HG02885 (cell line): ENCODE results near the gene IGFN1.
A peak's percentile ranks its signal among the peaks of the same experiment; 100 is the strongest.

ENCODE experiments used
- ATAC-seq: cut with Tn5 transposase; IDR thresholded peaks from one replicate; pipeline ENCODE4 v1.9.1; 2021; ENCODE audit warnings: mild to moderate bottlenecking; ENCODE audit not compliant: unreplicated experiment, poor library complexity

IGFN1 gene

GRCh38 chr1:201190624-201191051 lies at the start of gene IGFN1:
Gene IGFN1, plus strand, starts transcription at chr1:201190824. Its CDS starts 2,470 bp downstream, at chr1:201193294.
- no peak for ATAC-seq

GRCh38 chr1:201140941-201141260 lies 49.7 kb upstream of the IGFN1 start:
- no peak for ATAC-seq

- ATAC-seq = no peak
Measured at GRCh38 chr1:201141418-201141817, 49.2 kb upstream of the IGFN1 start.

DNA sequence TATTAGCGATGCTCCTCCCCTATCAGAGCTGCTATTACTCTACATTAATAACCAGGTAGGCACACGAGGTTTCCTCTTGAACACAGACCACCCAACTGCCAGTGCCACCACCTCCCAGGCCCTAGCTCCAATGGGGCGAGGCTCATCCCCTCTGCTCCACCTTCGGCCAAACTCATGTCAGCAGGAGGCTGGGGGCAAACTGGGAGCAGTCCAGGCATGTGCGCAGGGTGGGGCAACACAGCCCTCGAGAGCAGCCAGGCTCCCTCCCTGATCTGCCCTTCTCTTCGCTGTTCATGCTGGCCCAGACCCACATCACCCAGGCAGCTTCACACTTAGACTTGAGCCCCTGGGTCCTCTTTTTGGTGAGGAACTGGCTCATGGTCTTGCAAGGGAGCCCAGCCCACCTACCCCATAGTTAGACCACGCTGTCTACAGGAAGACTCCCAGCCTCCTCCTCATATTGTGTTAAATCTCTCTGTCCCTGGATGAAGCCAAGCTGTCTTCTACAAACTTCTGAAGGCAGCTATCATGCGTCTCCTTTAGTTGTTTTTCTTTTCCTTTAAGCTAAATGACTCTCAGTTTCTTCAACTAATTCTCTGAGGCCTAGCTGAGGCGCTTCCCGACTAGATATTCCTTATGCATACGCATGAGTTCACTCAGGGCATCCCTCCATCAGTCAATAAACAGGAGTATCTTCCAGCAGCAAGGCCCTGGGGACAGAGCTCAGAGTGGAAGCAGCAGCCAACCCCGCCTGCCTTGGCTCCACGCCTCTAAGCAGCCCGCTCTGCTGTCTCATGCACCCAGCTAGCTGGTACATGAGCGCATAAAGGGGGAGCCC lies 48.4 kb upstream of the IGFN1 start:
- ATAC-seq = no peak

DNA sequence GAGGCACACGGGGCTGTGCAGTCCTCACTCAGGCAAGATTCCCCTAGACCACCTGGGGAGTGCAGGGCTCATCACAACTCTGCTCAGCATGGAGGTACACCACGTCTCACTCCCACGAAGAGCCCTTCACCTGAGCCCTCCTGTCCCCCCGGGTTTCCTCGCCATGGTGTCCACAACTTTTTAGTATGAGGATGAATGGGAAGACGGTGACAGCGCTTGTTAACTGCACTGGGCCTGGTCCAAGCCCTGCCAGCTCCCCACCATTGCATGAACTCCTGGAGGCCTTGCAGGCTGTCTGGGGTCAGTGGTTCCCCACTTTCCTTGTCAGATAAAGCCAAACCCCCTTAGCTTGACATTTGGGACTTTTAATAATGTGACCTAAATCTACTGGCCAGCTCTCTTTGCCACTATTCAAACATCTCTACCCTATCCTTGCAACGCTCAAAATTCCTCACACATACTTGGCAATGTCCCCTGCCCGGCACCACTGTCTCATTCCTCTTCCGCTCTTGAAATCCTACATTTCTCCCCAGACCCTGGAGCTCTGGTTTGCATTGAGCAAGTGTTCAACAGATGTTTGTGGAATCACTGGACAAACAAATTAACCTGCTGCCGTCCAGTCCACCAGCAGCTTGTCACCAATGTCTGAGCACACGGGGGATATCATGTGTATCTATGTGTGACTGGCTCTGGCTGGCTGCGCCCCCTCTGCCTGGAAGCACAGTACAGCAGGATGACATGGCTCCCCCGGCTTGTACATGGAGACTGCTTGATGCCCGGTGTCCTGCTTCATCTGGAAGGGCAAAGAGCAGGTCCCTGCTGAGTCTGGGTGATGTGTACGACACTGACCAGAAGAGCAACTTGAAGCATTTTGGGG lies 47.5 kb upstream of the IGFN1 start:
- no peak for ATAC-seq

DNA sequence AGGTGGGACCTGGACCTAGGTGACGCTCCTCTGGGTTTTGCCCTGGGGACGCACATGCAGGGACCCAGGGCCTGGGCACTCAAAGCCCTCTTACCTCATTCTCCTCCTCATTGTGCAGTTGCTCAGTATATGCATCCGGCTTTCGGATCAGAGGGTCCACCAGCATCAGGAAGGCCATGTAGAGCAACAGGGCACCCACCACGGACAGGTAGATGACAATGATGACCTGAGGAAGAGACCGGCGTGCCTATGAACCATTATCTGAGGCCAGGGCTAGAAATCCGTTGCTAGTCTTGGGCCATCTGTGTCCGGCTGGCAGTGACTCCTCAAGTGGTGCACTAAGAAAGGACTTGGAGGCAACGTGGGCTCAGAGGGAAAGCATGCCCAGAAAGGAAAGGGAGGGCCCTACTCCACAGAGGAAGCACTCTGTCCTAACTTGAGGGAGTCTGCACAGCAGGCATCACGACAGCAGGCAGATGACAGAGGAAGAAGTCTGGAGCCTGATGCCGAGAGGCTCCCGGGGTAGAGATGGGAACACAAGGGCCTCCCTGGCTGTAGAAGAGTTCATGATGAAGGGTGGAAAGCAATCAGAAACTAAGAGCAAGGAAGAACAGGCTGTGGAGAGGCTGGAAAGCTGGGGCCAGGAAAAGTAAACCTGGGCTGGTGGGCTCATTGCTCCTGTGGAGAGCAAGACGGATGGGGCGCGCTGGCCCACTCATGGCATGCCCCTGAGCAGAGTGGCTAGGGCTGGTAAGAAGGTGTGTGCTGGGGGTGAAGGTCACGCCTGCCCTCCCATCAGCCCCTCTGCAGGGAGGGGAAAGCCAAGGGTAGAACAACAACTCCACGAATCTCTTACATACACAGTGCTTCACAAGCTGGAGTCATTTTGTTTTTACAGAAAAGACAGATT lies 46.6 kb upstream of the IGFN1 start:
- ATAC-seq = no peak

- no peak for ATAC-seq
Measured at GRCh38 chr1:201144701-201145100, 45.9 kb upstream of the IGFN1 start.

- ATAC-seq = no peak
Measured at GRCh38 chr1:201145132-201145531, 45.5 kb upstream of the IGFN1 start.

GRCh38 chr1:201145816-201146215 lies 44.8 kb upstream of the IGFN1 start:
- ATAC-seq = no peak

- ATAC-seq = no peak
Measured at GRCh38 chr1:201146626-201147390, 43.8 kb upstream of the IGFN1 start.

DNA sequence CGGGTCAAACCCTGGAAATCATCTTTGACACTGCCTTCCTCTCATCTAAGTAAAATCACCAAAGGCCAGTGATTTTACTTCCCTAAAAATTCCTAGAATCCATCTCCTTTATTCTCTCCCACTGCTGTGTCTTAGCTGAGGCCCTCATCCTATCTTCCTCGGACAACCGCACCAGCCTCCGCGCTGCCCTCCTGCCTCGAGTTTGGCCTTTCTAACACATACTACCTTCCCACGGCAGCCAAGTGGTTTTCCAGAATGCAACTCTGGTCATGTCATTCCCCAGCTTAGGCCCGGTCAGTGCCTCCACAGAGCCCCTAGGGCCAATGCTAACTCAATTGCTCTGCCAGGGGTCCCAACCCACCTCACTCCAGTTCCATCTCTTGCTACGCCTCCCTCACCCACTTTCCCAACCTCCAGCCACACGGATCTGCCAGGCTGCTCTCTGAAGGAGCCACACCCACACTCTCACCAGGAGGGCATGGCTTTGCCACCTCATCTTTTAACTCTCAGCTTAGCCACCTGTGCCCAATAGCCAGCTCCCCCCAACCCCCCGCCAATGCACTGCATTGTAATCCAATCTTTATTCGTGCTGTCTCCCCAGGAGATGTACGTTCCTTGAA lies 43.1 kb upstream of the IGFN1 start:
- ATAC-seq = no peak

DNA sequence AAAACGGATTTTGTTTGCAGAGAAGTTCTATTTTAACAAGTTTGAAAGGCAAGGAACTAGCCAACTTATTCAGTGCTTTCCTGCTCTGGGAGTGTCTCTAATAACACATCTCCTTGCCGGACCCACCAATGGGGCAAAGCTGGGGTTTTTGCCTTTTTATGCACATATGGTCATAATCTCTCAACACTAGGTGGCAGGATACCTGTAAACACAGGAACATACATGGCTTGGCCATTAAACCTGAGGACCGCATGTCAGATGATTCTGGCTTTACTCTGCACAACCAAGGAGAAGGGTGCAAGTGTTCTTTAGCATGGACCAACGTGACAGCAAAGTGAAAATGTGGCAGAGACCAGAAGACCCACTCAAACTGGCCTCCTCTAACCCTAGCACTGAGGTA lies 41.2 kb upstream of the IGFN1 start:
- no peak for ATAC-seq

DNA sequence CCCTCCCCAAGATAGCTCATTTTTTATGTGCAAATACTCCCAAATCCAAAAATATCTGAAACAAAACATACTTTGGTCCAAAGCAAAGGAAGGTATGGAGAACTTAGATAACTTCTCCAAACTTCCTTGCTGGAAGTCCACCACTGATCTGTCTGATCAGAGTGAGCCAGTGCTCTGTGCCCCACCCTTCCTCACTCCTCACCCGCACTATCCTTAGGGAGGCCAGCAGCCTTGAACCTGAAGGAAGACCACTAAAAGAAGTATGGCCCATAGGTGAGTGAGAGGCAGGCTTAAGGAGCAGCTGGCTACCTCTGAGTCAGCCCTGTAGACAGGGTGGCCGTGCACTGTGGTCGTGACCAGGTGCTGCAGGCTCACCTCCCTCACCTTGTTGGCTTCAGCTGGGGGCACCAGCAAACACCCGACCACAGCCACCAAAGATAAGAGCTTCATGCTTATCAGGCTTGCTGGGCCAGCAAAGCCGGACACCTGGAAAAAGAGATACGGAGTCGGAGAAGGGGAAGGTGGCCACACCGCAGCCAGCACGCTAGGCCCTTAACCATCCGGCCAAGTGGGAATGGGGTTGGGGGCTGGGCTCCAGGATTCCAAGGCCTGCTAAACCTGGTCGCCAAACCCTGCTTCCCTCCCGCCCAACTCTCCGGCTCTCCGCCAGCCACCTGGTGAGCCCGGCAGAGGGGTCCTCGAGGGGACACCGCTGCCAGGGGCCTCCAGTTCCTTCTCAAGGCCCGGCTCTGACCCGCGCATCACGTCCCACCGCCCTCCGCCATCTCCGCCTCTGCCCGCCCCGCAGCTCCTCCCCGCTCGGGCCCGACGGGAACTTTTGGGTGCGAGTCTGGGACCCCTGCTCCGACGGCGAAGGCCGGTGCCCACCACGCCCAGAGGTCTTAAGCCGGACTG lies 36.9 kb upstream of the IGFN1 start:
- ATAC-seq = peak; percentile 76

DNA sequence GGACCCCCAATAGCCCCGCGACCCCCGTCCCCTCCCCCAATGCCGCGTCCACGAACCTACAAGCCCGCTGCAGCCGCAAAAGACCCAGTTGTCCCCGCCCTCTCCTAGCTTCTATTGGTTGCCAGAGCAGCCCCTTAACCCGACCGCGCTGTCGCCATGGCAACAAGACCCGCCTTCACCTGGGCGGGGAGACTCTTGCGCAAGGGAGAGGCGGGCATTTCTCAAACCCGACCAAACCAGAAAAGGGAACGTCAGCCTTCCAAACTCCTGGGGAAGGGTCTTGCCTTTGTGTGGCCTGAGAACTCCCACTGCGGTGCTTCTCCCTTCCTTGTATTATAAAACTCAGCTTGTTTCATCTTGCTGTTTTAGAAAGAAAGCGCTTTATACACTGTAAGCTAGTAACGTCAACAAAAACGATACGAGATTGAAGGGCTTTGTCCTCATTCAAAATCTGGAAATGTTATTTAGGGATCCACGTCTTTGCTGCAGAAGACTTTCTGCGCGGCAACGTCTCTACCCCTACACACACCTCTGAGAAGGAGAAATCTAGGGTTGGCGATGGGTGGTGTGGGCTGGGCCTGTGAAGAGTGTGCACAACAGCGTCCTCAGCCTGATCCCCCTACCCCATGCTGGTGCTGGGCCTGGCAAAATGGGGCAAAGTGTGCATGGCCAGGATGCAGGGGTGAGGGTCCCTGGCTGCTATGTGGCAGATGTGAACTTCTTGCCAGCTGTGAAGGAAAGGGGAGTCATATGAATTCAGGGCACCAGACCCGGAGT lies 36.0 kb upstream of the IGFN1 start, which contains the start of gene TMEM9:
Gene TMEM9, minus strand, starts transcription at position 86 of the 777 bp plus-strand sequence. CDS start 551 bp downstream, outside the sequence.
- ATAC-seq = peak; percentile 98

DNA sequence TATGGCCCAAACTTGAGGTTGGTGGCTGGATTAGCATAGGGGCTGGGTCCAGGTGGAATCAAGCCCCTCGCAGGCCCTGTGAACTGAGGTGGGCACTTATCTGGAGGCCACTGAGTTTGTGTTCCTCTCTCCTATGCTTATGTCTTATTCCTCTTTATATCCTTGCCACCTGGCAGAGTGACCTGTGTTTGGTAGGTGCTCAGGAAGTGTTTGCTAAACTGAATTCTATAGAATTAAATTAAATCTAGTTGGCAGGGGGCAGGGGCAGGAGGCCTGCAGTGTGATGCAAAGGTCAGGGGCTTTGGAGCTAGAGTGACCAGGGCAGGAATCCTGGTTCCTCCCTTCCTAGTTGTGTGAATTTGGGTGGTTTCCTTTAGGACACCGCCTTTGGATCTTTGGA lies 35.3 kb upstream of the IGFN1 start:
- ATAC-seq = no peak

DNA sequence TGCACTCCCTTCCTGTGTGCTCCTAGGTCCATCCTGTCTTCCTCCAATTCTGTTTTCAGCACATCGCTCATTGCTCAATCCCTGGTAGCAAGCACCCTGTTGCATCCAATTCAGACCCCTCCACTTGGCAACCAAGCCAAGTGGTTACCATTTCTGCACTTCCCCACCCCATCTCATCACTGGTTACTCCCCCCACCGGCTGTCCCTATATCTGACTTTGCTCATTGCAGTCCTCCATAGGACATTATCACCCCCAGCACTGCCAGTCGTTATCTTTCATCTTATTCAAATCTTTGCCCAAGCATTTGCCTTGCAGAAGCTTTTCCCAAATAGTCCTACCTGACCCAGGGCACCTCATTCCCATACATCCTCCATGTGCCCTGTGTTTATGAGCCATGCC lies 34.3 kb upstream of the IGFN1 start:
- no peak for ATAC-seq

GRCh38 chr1:201156819-201157218 lies 33.8 kb upstream of the IGFN1 start:
- no peak for ATAC-seq
